ENCODE results near the gene SARDH. TPM values are rescaled to one million over a fixed set of nuclear protein-coding genes. Genes with fewer than 3 reads are reported as not detected.

The SARDH gene
- total RNA-seq, 4 donors from 2014 or later, result 0.39 to 2.9 (median 0.51) TPM

DNA sequence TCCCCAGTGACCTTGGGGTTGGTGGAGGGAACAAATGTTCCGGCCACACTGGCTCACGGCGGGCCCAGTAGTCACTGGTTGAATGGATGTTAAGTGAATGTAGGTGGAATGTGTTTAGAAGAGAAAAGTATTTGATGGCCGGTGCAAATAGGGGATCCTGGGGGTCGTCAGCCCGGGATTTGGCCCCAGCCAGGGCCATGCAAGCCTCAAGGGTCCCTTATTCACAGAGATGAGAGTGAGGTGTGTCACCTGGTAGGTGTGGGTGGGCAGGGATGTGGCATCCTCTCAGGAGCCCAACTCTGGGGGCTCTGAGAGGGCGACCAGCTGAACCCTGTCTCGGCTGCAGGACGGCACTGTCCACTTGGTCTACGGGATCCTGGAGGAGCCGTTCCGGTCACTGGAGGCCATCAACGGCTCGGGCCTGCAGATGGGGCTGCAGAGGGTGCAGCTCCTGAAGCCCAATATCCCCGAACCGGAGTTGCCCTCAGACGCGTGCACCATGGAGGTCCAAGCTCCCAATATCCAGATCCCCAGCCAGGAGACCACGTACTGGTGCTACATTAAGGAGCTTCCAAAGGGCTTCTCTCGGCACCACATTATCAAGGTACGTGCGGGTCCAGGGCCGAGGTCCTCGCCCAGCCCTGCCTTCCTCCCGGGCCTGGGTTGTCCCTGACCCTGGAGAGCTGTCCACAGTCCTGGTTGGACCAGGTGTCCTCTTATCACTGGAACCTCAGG is 96.1 kb downstream of the SARDH start:
- H3K4me3 ChIP-seq, result no peak overlapping the region
- H3K27ac ChIP-seq (replicated peaks in 1 of 4), result no peak overlapping the region
- WGBS, result 88% methylated on average over 19 of the region's 25 CpGs
- peaks cover 0 to 76% (median 0%) of the 10 kb centered on the region in 4 donors for H3K27me3 ChIP-seq
- H3K4me1 ChIP-seq, result no peaks in the 10 kb centered on the region
- TF ChIP-seq POLR2A (IDR thresholded peaks at IDR 0.05; ENCODE audit: low read depth) (no peak), EP300 (IDR thresholded peaks at IDR 0.05) (no peak), POLR2AphosphoS5 (IDR thresholded peaks at IDR 0.05) (no peak)
- TF ChIP-seq, protein P1, sequence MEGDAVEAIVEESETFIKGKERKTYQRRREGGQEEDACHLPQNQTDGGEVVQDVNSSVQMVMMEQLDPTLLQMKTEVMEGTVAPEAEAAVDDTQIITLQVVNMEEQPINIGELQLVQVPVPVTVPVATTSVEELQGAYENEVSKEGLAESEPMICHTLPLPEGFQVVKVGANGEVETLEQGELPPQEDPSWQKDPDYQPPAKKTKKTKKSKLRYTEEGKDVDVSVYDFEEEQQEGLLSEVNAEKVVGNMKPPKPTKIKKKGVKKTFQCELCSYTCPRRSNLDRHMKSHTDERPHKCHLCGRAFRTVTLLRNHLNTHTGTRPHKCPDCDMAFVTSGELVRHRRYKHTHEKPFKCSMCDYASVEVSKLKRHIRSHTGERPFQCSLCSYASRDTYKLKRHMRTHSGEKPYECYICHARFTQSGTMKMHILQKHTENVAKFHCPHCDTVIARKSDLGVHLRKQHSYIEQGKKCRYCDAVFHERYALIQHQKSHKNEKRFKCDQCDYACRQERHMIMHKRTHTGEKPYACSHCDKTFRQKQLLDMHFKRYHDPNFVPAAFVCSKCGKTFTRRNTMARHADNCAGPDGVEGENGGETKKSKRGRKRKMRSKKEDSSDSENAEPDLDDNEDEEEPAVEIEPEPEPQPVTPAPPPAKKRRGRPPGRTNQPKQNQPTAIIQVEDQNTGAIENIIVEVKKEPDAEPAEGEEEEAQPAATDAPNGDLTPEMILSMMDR (IDR thresholded peaks at IDR 0.05), result no peak
- intact Hi-C loops (cut with DNase I), result no loop called here
- H3K36me3 ChIP-seq, result no peaks in the 10 kb centered on the region
- no peak for DNase-seq (ENCODE audit: extremely low spot score)
- H3K9me3 ChIP-seq, result no peaks in the 10 kb centered on the region

DNA sequence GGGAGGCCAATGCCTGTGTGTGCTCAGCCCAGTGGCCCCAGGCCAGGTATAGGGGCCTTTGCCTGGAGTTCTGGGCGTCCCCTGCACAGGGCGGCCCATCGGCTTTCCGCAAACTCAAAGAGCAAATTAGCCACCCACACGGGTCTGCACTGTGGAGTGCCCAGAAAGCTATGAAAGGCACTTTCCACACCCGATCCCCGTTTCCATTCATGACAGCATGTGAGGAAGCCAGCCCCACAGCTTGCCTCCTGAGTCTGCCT is 96.8 kb downstream of the SARDH start:
- 97% methylated on average over 5 of the region's 7 CpGs for WGBS
- DNase-seq (ENCODE audit: extremely low spot score), result no peak

DNA sequence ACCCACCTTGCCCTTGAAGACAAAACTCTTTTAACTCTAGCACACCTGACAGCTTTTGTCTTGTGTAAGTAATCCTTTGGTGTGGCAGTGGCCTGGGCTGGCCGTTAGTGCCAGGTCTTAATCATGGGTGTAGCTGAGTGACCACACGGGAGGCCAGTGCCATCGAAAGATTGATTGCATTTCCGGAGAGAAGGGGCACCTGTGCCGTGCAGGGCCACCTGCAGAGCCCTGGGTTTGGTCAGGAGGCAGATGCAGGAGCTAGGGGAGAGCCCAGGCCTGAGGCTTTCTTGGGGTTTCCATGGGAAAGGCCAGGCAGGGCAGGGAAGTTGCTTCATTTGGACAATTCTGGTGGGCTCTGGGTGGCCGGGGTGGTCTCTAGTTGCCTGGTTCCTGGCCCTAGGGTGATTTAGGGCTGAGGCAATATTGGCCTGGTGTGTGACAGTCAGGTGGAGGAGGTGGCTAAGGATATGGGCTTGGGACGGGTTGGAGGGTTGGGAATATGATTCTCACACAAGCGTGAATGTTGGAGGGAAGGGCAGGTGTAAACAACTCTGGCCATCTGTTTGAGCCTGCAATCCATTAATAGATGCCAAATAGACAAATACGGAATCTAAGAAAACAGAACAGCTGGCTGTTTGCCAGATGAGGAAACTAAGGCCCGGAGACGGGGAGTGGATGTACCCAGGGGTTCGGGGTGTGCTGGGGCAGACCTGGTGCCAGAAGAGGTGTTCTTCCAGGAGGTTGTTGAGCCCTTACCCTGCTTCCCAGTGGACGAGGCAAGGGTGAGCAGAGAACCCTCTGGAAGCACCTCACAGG is 97.4 kb downstream of the SARDH start:
- WGBS, result 77% methylated on average over 13 of the region's 13 CpGs
- intact Hi-C loops (cut with DNase I), result no loop called here
- H3K27me3 ChIP-seq, result peaks cover 0 to 76% (median 0%) of the 10 kb centered on the region in 4 donors
- TF ChIP-seq POLR2AphosphoS5 (IDR thresholded peaks at IDR 0.05) (no peak), EP300 (IDR thresholded peaks at IDR 0.05) (no peak), POLR2A (IDR thresholded peaks at IDR 0.05; ENCODE audit: low read depth) (no peak)
- TF ChIP-seq, protein P1 (IDR thresholded peaks at IDR 0.05), result no peak
- no peak overlapping the region for H3K4me3 ChIP-seq
- H3K9me3 ChIP-seq, result no peaks in the 10 kb centered on the region
- no peak for DNase-seq (ENCODE audit: extremely low spot score)
- no peak overlapping the region for H3K27ac ChIP-seq (replicated peaks in 1 of 4)
- H3K36me3 ChIP-seq, result no peaks in the 10 kb centered on the region
- H3K4me1 ChIP-seq, result no peaks in the 10 kb centered on the region

More for the DNA sequence above, 96.8 kb downstream of the SARDH start:
- intact Hi-C loops (cut with DNase I), result no loop called here
- Histone ChIP-seq H3K4me1 (no peaks in the 10 kb centered on the region), H3K4me3 (no peak overlapping the region), H3K27ac (replicated peaks in 1 of 4) (no peak overlapping the region), H3K27me3 (peaks cover 0 to 76% (median 0%) of the 10 kb centered on the region in 4 donors), H3K36me3 (no peaks in the 10 kb centered on the region), H3K9me3 (no peaks in the 10 kb centered on the region)
- TF ChIP-seq POLR2A (IDR thresholded peaks at IDR 0.05; ENCODE audit: low read depth), result no peak
- no peak for TF ChIP-seq EP300 (IDR thresholded peaks at IDR 0.05)
- TF ChIP-seq POLR2AphosphoS5 (IDR thresholded peaks at IDR 0.05), result no peak
- TF ChIP-seq, protein P1 (IDR thresholded peaks at IDR 0.05), result no peak

DNA sequence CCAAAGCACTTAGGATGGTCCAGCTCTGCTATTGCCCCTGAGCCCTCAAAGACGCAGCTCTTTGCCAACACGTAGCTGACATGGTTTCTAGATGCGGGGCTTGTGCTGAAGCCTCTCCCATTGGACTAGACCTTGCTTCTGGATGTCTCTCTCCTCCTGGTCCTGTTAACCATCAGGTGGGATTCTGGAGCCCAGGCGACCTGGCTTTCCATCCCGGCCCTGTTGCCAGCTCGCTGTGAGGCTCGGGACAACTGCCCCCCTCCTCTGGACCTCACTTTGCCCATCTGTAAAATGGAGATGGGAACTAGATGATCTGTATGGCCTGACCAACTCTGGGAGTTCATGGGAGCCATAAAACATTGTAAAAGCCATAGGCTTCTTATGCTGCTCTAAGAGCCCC is 98.0 kb downstream of the SARDH start:
- Histone ChIP-seq H3K9me3 (no peaks in the 10 kb centered on the region), H3K4me3 (no peak overlapping the region), H3K36me3 (no peaks in the 10 kb centered on the region), H3K27ac (replicated peaks in 1 of 4) (no peak overlapping the region), H3K4me1 (no peaks in the 10 kb centered on the region), H3K27me3 (peaks cover 0 to 80% (median 0%) of the 10 kb centered on the region in 4 donors)
- WGBS, result 95% methylated on average over 7 of the region's 7 CpGs
- TF ChIP-seq POLR2AphosphoS5 (IDR thresholded peaks at IDR 0.05) (no peak), POLR2A (IDR thresholded peaks at IDR 0.05; ENCODE audit: low read depth) (no peak), EP300 (IDR thresholded peaks at IDR 0.05) (no peak)
- TF ChIP-seq, protein P1 (IDR thresholded peaks at IDR 0.05), result no peak
- intact Hi-C loops (cut with DNase I), result no loop called here
- DNase-seq (ENCODE audit: extremely low spot score), result no peak

Measured in esophagus muscularis mucosa (tissue), 4 donors.